BLaER1 treated with 17β-estradiol and CSF1 and Interleukin-3, amounts not matched to agents 10 nM and 100 nM (cell line): Measurements from ENCODE around the gene MYH11.
A peak's percentile ranks its signal among the peaks of the same experiment; 100 is the strongest.

ENCODE experiments used
- H3K27ac ChIP-seq, 11 experiments: shearing (Covaris generic); formaldehyde crosslinking; 2 replicates each; pipeline ENCODE4 v1.8.1; 2022
- H3K27me3 ChIP-seq, 11 experiments: shearing (Covaris generic); formaldehyde crosslinking; 2 replicates each; pipeline ENCODE4 v1.8.1; 2022
- H3K36me3 ChIP-seq, 11 experiments: shearing (Covaris generic); formaldehyde crosslinking; 2 replicates each; pipeline ENCODE4 v1.8.1; 2022
- H3K4me1 ChIP-seq, 10 experiments: shearing (Covaris generic); formaldehyde crosslinking; 2 replicates each; pipeline ENCODE4 v1.8.1; 2022
- H3K4me2 ChIP-seq, 11 experiments: shearing (Covaris generic); formaldehyde crosslinking; 2 replicates each; pipeline ENCODE4 v1.8.1; 2022
- H3K4me3 ChIP-seq, 10 experiments: shearing (Covaris generic); formaldehyde crosslinking; 2 replicates each; pipeline ENCODE4 v1.8.1; 2022
- H3K9ac ChIP-seq, 11 experiments: shearing (Covaris generic); formaldehyde crosslinking; 2 replicates each; pipeline ENCODE4 v1.8.1; 2022
- H3K9me3 ChIP-seq, 11 experiments: shearing (Covaris generic); formaldehyde crosslinking; replicated peaks in 1 of 11; 2 replicates each; pipeline ENCODE4 v1.8.1; 2022
- H4K20me1 ChIP-seq, 11 experiments: shearing (Covaris generic); formaldehyde crosslinking; 2 replicates each; pipeline ENCODE4 v1.8.1; 2022
- Cebpa-rat ChIP-seq, 11 experiments: shearing (Covaris generic); IDR thresholded peaks; 2 replicates each; pipeline ENCODE4 v1.8.1; 2022

The MYH11 gene

GRCh38 chr16:15757077-15757386, 99.8 kb downstream of the MYH11 start:
- Histone ChIP-seq H3K27me3 (no peaks in the 10 kb centered on the region), H3K27ac (no peak overlapping the region), H3K4me1 (peaks cover 0 to 36% (median 11%) of the 10 kb centered on the region in 10 experiments; a peak in 16 of 20 replicates), H3K36me3 (no peaks in the 10 kb centered on the region), H3K9ac (no peak overlapping the region), H3K4me3 (no peak overlapping the region), H4K20me1 (peaks cover 0 to 6% (median 0%) of the 10 kb centered on the region in 11 experiments; a peak in 2 of 22 replicates), H3K4me2 (peak overlapping the region in 6 of 11 experiments; percentile 25 to 69 (median 54); a peak in 5 of 22 replicates), H3K9me3 (no peaks in the 10 kb centered on the region)
- TF ChIP-seq Cebpa-rat (IDR thresholded peaks at IDR 0.05) = no peak

- Histone ChIP-seq H3K9me3 (no peaks in the 10 kb centered on the region), H3K9ac (no peak overlapping the region), H3K4me3 (no peak overlapping the region)
Measured at GRCh38 chr16:15754821-15755534, 101.8 kb downstream of the MYH11 start.

GRCh38 chr16:15752717-15753488, 103.9 kb downstream of the MYH11 start:
- Histone ChIP-seq H3K27ac (no peak overlapping the region), H3K4me3 (no peak overlapping the region), H3K4me1 (peaks cover 0 to 28% (median 11%) of the 10 kb centered on the region in 10 experiments; a peak in 16 of 20 replicates), H4K20me1 (peaks cover 0 to 6% (median 0%) of the 10 kb centered on the region in 11 experiments; a peak in 2 of 22 replicates), H3K4me2 (no peak overlapping the region), H3K27me3 (no peaks in the 10 kb centered on the region), H3K36me3 (peaks cover 0 to 6% (median 0%) of the 10 kb centered on the region in 11 experiments; a peak in 2 of 22 replicates), H3K9ac (no peak overlapping the region), H3K9me3 (no peaks in the 10 kb centered on the region)
- no peak for TF ChIP-seq Cebpa-rat (IDR thresholded peaks at IDR 0.05)

More at GRCh38 chr16:15754821-15755534, 101.8 kb downstream of the MYH11 start:
- Histone ChIP-seq H3K27ac (no peak overlapping the region), H3K4me2 (peak overlapping the region in 1 of 11 experiments; percentile 43; a peak in 1 of 22 replicates), H3K36me3 (no peaks in the 10 kb centered on the region), H4K20me1 (peaks cover 0 to 6% (median 0%) of the 10 kb centered on the region in 11 experiments; a peak in 2 of 22 replicates), H3K27me3 (no peaks in the 10 kb centered on the region), H3K4me1 (peaks cover 0 to 28% (median 11%) of the 10 kb centered on the region in 10 experiments; a peak in 16 of 20 replicates)
- no peak for TF ChIP-seq Cebpa-rat (IDR thresholded peaks at IDR 0.05)

- H3K9me3 ChIP-seq = no peaks in the 10 kb centered on the region
- H3K9ac ChIP-seq = no peak overlapping the region
- H3K4me3 ChIP-seq = no peak overlapping the region
- no peak overlapping the region for H3K4me2 ChIP-seq
- no peak for TF ChIP-seq Cebpa-rat (IDR thresholded peaks at IDR 0.05)
- H3K27me3 ChIP-seq = no peaks in the 10 kb centered on the region
- peaks cover 0 to 6% (median 0%) of the 10 kb centered on the region in 11 experiments; a peak in 2 of 22 replicates for H4K20me1 ChIP-seq
- H3K36me3 ChIP-seq = peaks cover 0 to 12% (median 0%) of the 10 kb centered on the region in 11 experiments; a peak in 2 of 22 replicates
- no peak overlapping the region for H3K27ac ChIP-seq
- H3K4me1 ChIP-seq = peaks cover 0 to 27% (median 13%) of the 10 kb centered on the region in 10 experiments; a peak in 16 of 20 replicates
Measured at GRCh38 chr16:15751940-15752339, 104.9 kb downstream of the MYH11 start.

- peaks cover 0 to 20% (median 0%) of the 10 kb centered on the region in 11 experiments; a peak in 2 of 22 replicates for H3K36me3 ChIP-seq
- H3K27ac ChIP-seq = no peak overlapping the region
- no peak for TF ChIP-seq Cebpa-rat (IDR thresholded peaks at IDR 0.05)
Measured at GRCh38 chr16:15749985-15750384, 106.8 kb downstream of the MYH11 start.

GRCh38 chr16:15749371-15749770, 107.5 kb downstream of the MYH11 start:
- TF ChIP-seq Cebpa-rat (IDR thresholded peaks at IDR 0.05) = no peak
- Histone ChIP-seq H3K27me3 (no peaks in the 10 kb centered on the region), H3K4me2 (no peak overlapping the region), H3K4me3 (no peak overlapping the region), H4K20me1 (peaks cover 0 to 4% (median 0%) of the 10 kb centered on the region in 11 experiments; a peak in 1 of 22 replicates), H3K9me3 (no peaks in the 10 kb centered on the region), H3K9ac (no peak overlapping the region), H3K4me1 (peaks cover 8 to 25% (median 16%) of the 10 kb centered on the region in 10 experiments), H3K36me3 (peaks cover 0 to 20% (median 0%) of the 10 kb centered on the region in 11 experiments; a peak in 2 of 22 replicates), H3K27ac (no peak overlapping the region)

More at GRCh38 chr16:15749985-15750384, 106.8 kb downstream of the MYH11 start:
- no peak overlapping the region for H3K9ac ChIP-seq
- peaks cover 1 to 23% (median 11%) of the 10 kb centered on the region in 10 experiments for H3K4me1 ChIP-seq
- no peak overlapping the region for H3K4me3 ChIP-seq
- H3K4me2 ChIP-seq = no peak overlapping the region
- H4K20me1 ChIP-seq = peaks cover 0 to 2% (median 0%) of the 10 kb centered on the region in 11 experiments; a peak in 1 of 22 replicates
- H3K27me3 ChIP-seq = no peaks in the 10 kb centered on the region
- H3K9me3 ChIP-seq = no peaks in the 10 kb centered on the region

GRCh38 chr16:15748654-15749053, 108.2 kb downstream of the MYH11 start:
- Histone ChIP-seq H3K4me1 (peaks cover 8 to 32% (median 22%) of the 10 kb centered on the region in 10 experiments), H4K20me1 (peaks cover 0 to 4% (median 0%) of the 10 kb centered on the region in 11 experiments; a peak in 1 of 22 replicates), H3K9ac (no peak overlapping the region), H3K27ac (no peak overlapping the region), H3K36me3 (peaks cover 0 to 26% (median 3%) of the 10 kb centered on the region in 11 experiments; a peak in 7 of 22 replicates), H3K4me3 (no peak overlapping the region), H3K4me2 (no peak overlapping the region; a peak in 1 of 22 replicates), H3K9me3 (no peaks in the 10 kb centered on the region), H3K27me3 (no peaks in the 10 kb centered on the region)
- TF ChIP-seq Cebpa-rat (IDR thresholded peaks at IDR 0.05) = no peak

- no peak for TF ChIP-seq Cebpa-rat (IDR thresholded peaks at IDR 0.05)
- no peak overlapping the region for H3K4me3 ChIP-seq
- peaks cover 0 to 4% (median 0%) of the 10 kb centered on the region in 11 experiments; a peak in 1 of 22 replicates for H4K20me1 ChIP-seq
- H3K27ac ChIP-seq = no peak overlapping the region
- H3K9ac ChIP-seq = no peak overlapping the region
- H3K27me3 ChIP-seq = no peaks in the 10 kb centered on the region
- H3K4me2 ChIP-seq = no peak overlapping the region
- peaks cover 8 to 34% (median 23%) of the 10 kb centered on the region in 10 experiments for H3K4me1 ChIP-seq
- no peaks in the 10 kb centered on the region for H3K9me3 ChIP-seq
- H3K36me3 ChIP-seq = peaks cover 0 to 33% (median 6%) of the 10 kb centered on the region in 11 experiments; a peak in 8 of 22 replicates
Measured at GRCh38 chr16:15747937-15748336, 108.9 kb downstream of the MYH11 start.
